RWPE2 (cell line): ENCODE results near the gene TACR2.

Source experiments
- ATAC-seq: fragments of 200-7000 bp; cut with Tn5 transposase; 3 replicates; pipeline ENCODE4 v1.9.1; 2021; ENCODE audit warnings: low read depth
- DNase-seq: peaks from one replicate; pipeline ENCODE4 v3.0.0-alpha.2; 2020; ENCODE audit warnings: low spot score
- H3K27ac ChIP-seq: fragments of 450-650 bp; 2 replicates; pipeline ENCODE4 v1.5.1; 2017; ENCODE audit warnings: mild to moderate bottlenecking; ENCODE audit not compliant: poor library complexity, severe bottlenecking
- H3K27me3 ChIP-seq: fragments of 250-450 bp; sonication (Bioruptor Pico); 2 replicates; pipeline ENCODE4 v1.5.1; 2021; ENCODE audit warnings: mild to moderate bottlenecking, moderate library complexity; ENCODE audit not compliant: insufficient read depth, poor library complexity, severe bottlenecking
- H3K36me3 ChIP-seq: fragments of 250-450 bp; sonication (Bioruptor Pico); 2 replicates; pipeline ENCODE4 v1.5.1; 2020; ENCODE audit warnings: low read depth, mild to moderate bottlenecking, moderate library complexity
- H3K4me1 ChIP-seq: fragments of 250-450 bp; sonication (Bioruptor Pico); 2 replicates; pipeline ENCODE4 v1.5.1; 2021; ENCODE audit warnings: mild to moderate bottlenecking, moderate library complexity; ENCODE audit not compliant: insufficient read depth, poor library complexity, severe bottlenecking
- H3K4me3 ChIP-seq: fragments of 250-450 bp; sonication (Bioruptor Pico); 2 replicates; pipeline ENCODE4 v1.5.1; 2021; ENCODE audit warnings: mild to moderate bottlenecking, moderate library complexity; ENCODE audit not compliant: severe bottlenecking
- H3K9me3 ChIP-seq: fragments of 250-450 bp; sonication (Bioruptor Pico); 2 replicates; pipeline ENCODE4 v1.5.1; 2021; ENCODE audit warnings: mild to moderate bottlenecking, moderate library complexity; ENCODE audit not compliant: severe bottlenecking
- CTCF ChIP-seq: fragments of 450-650 bp; IDR thresholded peaks from one replicate; pipeline ENCODE4 v1.5.1; 2017; ENCODE audit warnings: mild to moderate bottlenecking, moderate library complexity; ENCODE audit not compliant: poor library complexity, severe bottlenecking

The TACR2 gene

GRCh38 chr10:69438536-69439349 is 22.0 kb upstream of the TACR2 start:
- DNase-seq (no peak), ATAC-seq (peak; percentile 67)
- no peaks in the 10 kb centered on the region for H3K9me3 ChIP-seq
- H3K27ac ChIP-seq, result peak overlapping the region; percentile 91
- H3K27me3 ChIP-seq, result no peaks in the 10 kb centered on the region
- H3K36me3 ChIP-seq, result no peaks in the 10 kb centered on the region
- no peak overlapping the region for H3K4me3 ChIP-seq
- no peak for TF ChIP-seq CTCF
- peaks cover 31% of the 10 kb centered on the region for H3K4me1 ChIP-seq

- Histone ChIP-seq H3K27ac (peak overlapping the region; percentile 91), H3K4me1 (peaks cover 31% of the 10 kb centered on the region), H3K4me3 (no peak overlapping the region), H3K9me3 (no peaks in the 10 kb centered on the region), H3K27me3 (no peaks in the 10 kb centered on the region), H3K36me3 (no peaks in the 10 kb centered on the region)
- ATAC-seq (peak; percentile 6; the same call in 1 of the 3 replicates), DNase-seq (no peak)
- no peak for TF ChIP-seq CTCF
These were observed 20.9 kb upstream of the TACR2 start for GRCh38 chr10:69437321-69438259.

- TF ChIP-seq CTCF, result no peak
- H3K27me3 ChIP-seq, result no peaks in the 10 kb centered on the region
- no peak for DNase-seq
- H3K27ac ChIP-seq, result no peak overlapping the region
- H3K36me3 ChIP-seq, result no peaks in the 10 kb centered on the region
- H3K4me1 ChIP-seq, result peaks cover 31% of the 10 kb centered on the region
- H3K9me3 ChIP-seq, result no peaks in the 10 kb centered on the region
- no peak for ATAC-seq
- no peak overlapping the region for H3K4me3 ChIP-seq
These were observed 19.3 kb upstream of the TACR2 start for GRCh38 chr10:69435966-69436520.

GRCh38 chr10:69434926-69435325 is 18.2 kb upstream of the TACR2 start:
- ATAC-seq, result no peak
- Histone ChIP-seq H3K36me3 (no peaks in the 10 kb centered on the region), H3K4me3 (no peak overlapping the region), H3K27ac (no peak overlapping the region), H3K4me1 (peaks cover 23% of the 10 kb centered on the region), H3K9me3 (no peaks in the 10 kb centered on the region), H3K27me3 (no peaks in the 10 kb centered on the region)
- TF ChIP-seq CTCF, result no peak
- DNase-seq, result no peak
